Keratinocyte (primary cell): ENCODE measurements around the gene NDRG3. TPM values are rescaled to one million over a fixed set of nuclear protein-coding genes. Genes with fewer than 3 reads are reported as not detected.

ENCODE experiments used
- DNase-seq: peaks from one replicate; pipeline ENCODE4 v3.0.0-alpha.2; 2011; ENCODE audit warnings: low read depth, missing footprints, low spot score
- FAIRE-seq: peaks from 2 replicates; lab custom pipeline; 2011; peaks lifted over from hg19 to GRCh38; lab: Jason Lieb, UNC
- H2AFZ ChIP-seq: 2 replicates; pipeline ENCODE4 v1.6.0; 2012; ENCODE audit warnings: low read length, control low read depth, inconsistent platforms; ENCODE audit not compliant: control insufficient read depth
- H3K27ac ChIP-seq: 2 replicates; pipeline ENCODE4 v1.5.1; 2011; ENCODE audit warnings: low read length; ENCODE audit not compliant: control insufficient read depth, insufficient read depth
- H3K27me3 ChIP-seq: 3 replicates; pipeline ENCODE4 v1.6.0; 2011; ENCODE audit warnings: low read length; ENCODE audit not compliant: control insufficient read depth, insufficient read depth; ENCODE audit errors: extremely low read depth
- H3K36me3 ChIP-seq, 2 experiments: 2 replicates in 1 of 2; 3 replicates in 1 of 2; pipeline ENCODE4 v1.5.1; 2011; ENCODE audit warnings: low read length in 2 of 2, mild to moderate bottlenecking in 1 of 2; ENCODE audit not compliant: control insufficient read depth in 2 of 2, insufficient read depth in 2 of 2; ENCODE audit errors: extremely low read depth in 1 of 2
- H3K4me1 ChIP-seq: 3 replicates; pipeline ENCODE4 v1.5.1; 2011; ENCODE audit warnings: low read length; ENCODE audit not compliant: control insufficient read depth, insufficient read depth; ENCODE audit errors: extremely low read depth
- H3K4me2 ChIP-seq: 3 replicates; pipeline ENCODE4 v1.6.0; 2011; ENCODE audit warnings: low read depth, low read length; ENCODE audit not compliant: control insufficient read depth, insufficient read depth; ENCODE audit errors: extremely low read depth
- H3K4me3 ChIP-seq, 3 experiments: fragments of 200-600 bp in 1 of 3; sonication (generic) in 1 of 3; 2 replicates in 2 of 3; 3 replicates in 1 of 3; pipeline ENCODE4 v1.5.1; 2011 to 2016; ENCODE audit warnings: low read length in 3 of 3, mild to moderate bottlenecking in 3 of 3, control low read depth in 2 of 3, inconsistent platforms in 1 of 3, low read depth in 1 of 3, mixed read lengths in 1 of 3, mixed run types in 1 of 3, moderate library complexity in 1 of 3; ENCODE audit not compliant: control insufficient read depth in 2 of 3, insufficient read depth in 2 of 3; ENCODE audit errors: extremely low read depth in 1 of 3
- H3K79me2 ChIP-seq: 2 replicates; pipeline ENCODE4 v1.6.0; 2012; ENCODE audit warnings: low read length; ENCODE audit not compliant: control insufficient read depth, insufficient read depth
- H3K9ac ChIP-seq: 3 replicates; pipeline ENCODE4 v1.6.0; 2011; ENCODE audit warnings: low read length; ENCODE audit not compliant: control insufficient read depth, insufficient read depth; ENCODE audit errors: extremely low read depth
- H3K9me1 ChIP-seq: 3 replicates; pipeline ENCODE4 v1.6.0; 2011; ENCODE audit warnings: low read length; ENCODE audit not compliant: control insufficient read depth, insufficient read depth; ENCODE audit errors: extremely low read depth
- H3K9me3 ChIP-seq: 2 replicates; pipeline ENCODE4 v1.5.1; 2012; ENCODE audit warnings: low read depth, low read length; ENCODE audit not compliant: control insufficient read depth
- H4K20me1 ChIP-seq: 3 replicates; pipeline ENCODE4 v1.6.0; 2011; ENCODE audit warnings: low read length; ENCODE audit not compliant: control insufficient read depth, insufficient read depth; ENCODE audit errors: extremely low read depth
- EZH2 ChIP-seq: IDR thresholded peaks from one replicate; pipeline ENCODE4 v1.6.1; 2012; ENCODE audit warnings: inconsistent platforms, mild to moderate bottlenecking, low read length, moderate library complexity
- dilution Hi-C: fragments of 300-500 bp; cut with MboI; formaldehyde crosslinking; loops from one replicate; pipeline ENCODE4 v1.7.0; 2020; ENCODE audit warnings: low sequenced_read_pairs; ENCODE audit not compliant: extremely low pct_ligation_motif_present
- polyA minus RNA-seq, 3 experiments: library from RNA; depleted of rRNA, polyadenylated mRNA; stranded (reverse); fragments of >200 nt; gene quantifications; 1 replicate in 1 of 3; 2 replicates in 1 of 3; 3 replicates in 1 of 3; pipeline ENCODE4 v1.2.3, GENCODE V29; 2011
- polyA plus RNA-seq, 5 experiments: library from polyadenylated mRNA; depleted of rRNA in 3 of 5; stranded (reverse) in 3 of 5; stranded (forward) in 1 of 5; unstranded in 1 of 5; fragments of >200 nt; gene quantifications; 1 replicate in 1 of 5; 2 replicates in 3 of 5; 3 replicates in 1 of 5; pipeline versions ENCODE4 v1.2.1 to v1.2.3, GENCODE V29; 2011 to 2012; ENCODE audit warnings: missing spikeins in 2 of 5, low read depth in 1 of 5, low replicate concordance in 1 of 5
- TF ChIP-seq, protein P1 (sequence below), 3 experiments: IDR thresholded peaks in 1 of 3; conservative IDR thresholded peaks in 1 of 3; optimal IDR thresholded peaks in 1 of 3; 2 replicates in 2 of 3; 3 replicates in 1 of 3; pipeline versions ENCODE3 to v1.5.1; 2011; ENCODE audit warnings: low read length in 3 of 3, mild to moderate bottlenecking in 3 of 3, moderate library complexity in 2 of 3, control low read depth in 1 of 3, inconsistent platforms in 1 of 3; ENCODE audit not compliant: insufficient read depth in 2 of 3; ENCODE audit errors: extremely low read depth in 1 of 3

NDRG3 gene
- polyA plus RNA-seq (36.2 to 52.3 TPM (median 44.1 TPM) in 3 replicates), polyA minus RNA-seq (37.1 to 46.3 TPM (median 45.2 TPM) in 3 replicates)
- 3.0 TPM for polyA plus RNA-seq (2011; ENCODE audit: low read depth)
- 39.3 and 55.9 TPM in 2 replicates for polyA plus RNA-seq (2011; cell fraction: cytosol; rRNA removed)
- 35.0 and 36.4 TPM in 2 replicates for polyA plus RNA-seq (2011; cell fraction: nucleus; rRNA removed)
- polyA plus RNA-seq (2012; ENCODE audit: low replicate concordance): 8.6 and 32.2 TPM in 2 replicates
- polyA minus RNA-seq (2011; cell fraction: cytosol; rRNA and poly(A)+ RNA removed): 28.4 TPM
- 12.1 and 25.3 TPM in 2 replicates for polyA minus RNA-seq (2011; cell fraction: nucleus; rRNA and poly(A)+ RNA removed)

DNA sequence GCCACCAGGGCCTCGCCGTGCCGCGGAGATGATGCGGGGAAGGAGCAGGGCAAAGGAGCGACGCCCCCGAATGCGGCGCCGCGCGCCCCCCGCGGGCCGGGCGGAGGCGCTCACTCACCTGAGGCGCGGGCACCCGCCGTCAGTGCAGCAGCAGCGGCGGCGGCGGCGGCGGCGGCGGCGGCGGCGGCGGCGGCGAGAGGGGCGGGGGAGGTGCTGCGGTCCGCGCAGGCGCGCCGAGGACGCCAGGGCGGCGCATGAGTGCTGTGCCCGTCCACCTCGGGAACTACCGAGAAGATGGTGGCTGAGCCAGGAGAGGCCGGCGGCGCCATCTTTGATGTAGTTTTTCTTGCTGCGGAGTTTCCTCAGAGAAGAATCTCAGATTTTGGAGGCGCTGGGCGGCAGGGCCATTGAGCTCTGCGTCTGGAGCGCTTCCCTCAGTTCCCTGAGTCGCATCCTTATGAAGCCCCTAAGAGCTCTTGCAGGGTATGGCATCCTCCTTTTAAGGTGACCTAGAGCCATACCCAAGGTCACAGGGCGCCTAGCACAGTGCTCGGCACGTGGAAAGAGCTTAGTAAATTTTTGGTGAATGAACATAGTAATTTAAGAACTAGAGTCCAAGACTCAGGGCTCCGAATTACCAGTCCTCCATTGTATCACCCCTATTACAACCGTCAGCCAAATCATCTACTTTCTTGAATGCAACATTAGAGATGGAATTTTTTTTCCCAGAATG is at the start of gene NDRG3:
TSS of gene NDRG3 (minus strand) at position 164 of the 733 bp plus-strand sequence. CDS start 24,355 bp downstream, outside the sequence.
- H3K9me1 ChIP-seq: no peaks in the 10 kb centered on the region
- FAIRE-seq (no peak), DNase-seq (peak; percentile 52)
- peak within 1 kb of the TSS; percentile 77 for H3K9ac ChIP-seq
- H3K27me3 ChIP-seq: no peaks in the 10 kb centered on the region
- no peaks in the 10 kb centered on the region for H3K9me3 ChIP-seq
- peaks cover 6% of the 10 kb centered on the region for H3K79me2 ChIP-seq
- H3K4me1 ChIP-seq: peaks cover 16% of the 10 kb centered on the region
- no peaks in the 10 kb centered on the region for H3K36me3 ChIP-seq
- dilution Hi-C loops: no loop called here
- H3K4me3 ChIP-seq: peak within 1 kb of the TSS; percentile 80 to 94 (median 87)
- TF ChIP-seq EZH2: no peak
- TF ChIP-seq, protein P1, sequence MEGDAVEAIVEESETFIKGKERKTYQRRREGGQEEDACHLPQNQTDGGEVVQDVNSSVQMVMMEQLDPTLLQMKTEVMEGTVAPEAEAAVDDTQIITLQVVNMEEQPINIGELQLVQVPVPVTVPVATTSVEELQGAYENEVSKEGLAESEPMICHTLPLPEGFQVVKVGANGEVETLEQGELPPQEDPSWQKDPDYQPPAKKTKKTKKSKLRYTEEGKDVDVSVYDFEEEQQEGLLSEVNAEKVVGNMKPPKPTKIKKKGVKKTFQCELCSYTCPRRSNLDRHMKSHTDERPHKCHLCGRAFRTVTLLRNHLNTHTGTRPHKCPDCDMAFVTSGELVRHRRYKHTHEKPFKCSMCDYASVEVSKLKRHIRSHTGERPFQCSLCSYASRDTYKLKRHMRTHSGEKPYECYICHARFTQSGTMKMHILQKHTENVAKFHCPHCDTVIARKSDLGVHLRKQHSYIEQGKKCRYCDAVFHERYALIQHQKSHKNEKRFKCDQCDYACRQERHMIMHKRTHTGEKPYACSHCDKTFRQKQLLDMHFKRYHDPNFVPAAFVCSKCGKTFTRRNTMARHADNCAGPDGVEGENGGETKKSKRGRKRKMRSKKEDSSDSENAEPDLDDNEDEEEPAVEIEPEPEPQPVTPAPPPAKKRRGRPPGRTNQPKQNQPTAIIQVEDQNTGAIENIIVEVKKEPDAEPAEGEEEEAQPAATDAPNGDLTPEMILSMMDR (optimal IDR thresholded peaks at IDR 0.05 in 1 of 3, IDR thresholded peaks at IDR 0.05 in 1 of 3, conservative IDR thresholded peaks at IDR 0.05 in 1 of 3; ENCODE audit: extremely low read depth in 1 of 3, insufficient read depth in 2 of 3, low read length in 3 of 3): peak in 1 of 3 experiments; percentile 8
- H4K20me1 ChIP-seq: no peaks in the 10 kb centered on the region
- H2AFZ ChIP-seq: peak within 1 kb of the TSS; percentile 98
- peak within 1 kb of the TSS; percentile 75 for H3K27ac ChIP-seq
- H3K4me2 ChIP-seq: peak within 1 kb of the TSS; percentile 98

DNA sequence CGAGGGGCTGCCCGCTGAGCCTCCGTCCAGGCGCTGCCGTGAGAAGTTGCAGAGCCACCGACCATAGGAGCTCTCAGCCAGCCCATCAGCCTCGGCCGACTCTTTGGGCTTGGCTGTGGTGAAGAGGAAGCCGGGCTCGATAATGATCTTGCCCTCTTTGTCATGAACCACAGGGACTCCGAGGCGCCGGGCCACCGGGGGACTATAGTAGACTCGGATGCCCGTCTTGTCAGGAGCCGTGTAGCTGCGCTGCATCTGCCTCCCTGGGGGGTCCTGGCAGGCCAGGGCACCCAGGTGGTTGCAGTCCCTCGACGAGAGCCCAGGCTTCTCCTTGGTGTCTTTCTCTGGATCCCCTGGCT is 48.2 kb upstream of the NDRG3 start:
- no peak for DNase-seq
- FAIRE-seq: no peak

More for the DNA sequence above, 48.2 kb upstream of the NDRG3 start:
- dilution Hi-C loops: no loop called here
- no peak overlapping the region for H3K4me2 ChIP-seq
- H2AFZ ChIP-seq: no peak overlapping the region
- no peaks in the 10 kb centered on the region for H3K9me1 ChIP-seq
- no peaks in the 10 kb centered on the region for H3K27me3 ChIP-seq
- H3K9me3 ChIP-seq: no peaks in the 10 kb centered on the region
- peaks cover 2% of the 10 kb centered on the region for H4K20me1 ChIP-seq
- TF ChIP-seq EZH2: no peak
- TF ChIP-seq, protein P1 (optimal IDR thresholded peaks at IDR 0.05 in 1 of 3, IDR thresholded peaks at IDR 0.05 in 1 of 3, conservative IDR thresholded peaks at IDR 0.05 in 1 of 3; ENCODE audit: extremely low read depth in 1 of 3, insufficient read depth in 2 of 3, low read length in 3 of 3): no peak
- H3K79me2 ChIP-seq: peaks cover 3% of the 10 kb centered on the region
- no peaks in the 10 kb centered on the region for H3K4me1 ChIP-seq
- H3K36me3 ChIP-seq: peaks cover 27 to 55% of the 10 kb centered on the region in 2 experiments
- no peak overlapping the region for H3K4me3 ChIP-seq
- H3K27ac ChIP-seq: no peak overlapping the region
- H3K9ac ChIP-seq: no peak overlapping the region
